Transverse colon (tissue), 4 donors: ENCODE results near the gene PRKG1. TPM values are rescaled to one million over a fixed set of nuclear protein-coding genes. Genes with fewer than 3 reads are reported as not detected.

ENCODE experiments used
- DNase-seq: peaks from one replicate; pipeline ENCODE4 v3.0.0-alpha.2; 2019
- H3K27ac ChIP-seq, 4 donors: fragments of 200-600 bp; sonication (generic); 2 replicates each; pipeline ENCODE4 v1.5.1; 2016 to 2018; ENCODE audit warnings: inconsistent platforms in 4 of 4
- H3K27me3 ChIP-seq: fragments of 200-600 bp; sonication (generic); 2 replicates; pipeline ENCODE4 v1.5.1; 2017; ENCODE audit warnings: inconsistent platforms
- H3K36me3 ChIP-seq, 4 donors: fragments of 200-600 bp; sonication (generic); 2 replicates each; pipeline ENCODE4 v1.5.1; 2017 to 2019; ENCODE audit warnings: inconsistent platforms in 4 of 4
- H3K4me1 ChIP-seq, 4 donors: fragments of 200-600 bp; sonication (generic); 2 replicates each; pipeline ENCODE4 v1.5.1; 2017 to 2020; ENCODE audit warnings: inconsistent platforms in 4 of 4
- H3K4me3 ChIP-seq, 4 donors: fragments of 200-600 bp; sonication (generic); 1 replicate in 1 of 4; 2 replicates in 3 of 4; pipeline versions ENCODE4 v1.5.1 to v1.6.1; 2017 to 2019; ENCODE audit warnings: inconsistent platforms in 4 of 4
- H3K9me3 ChIP-seq, 2 donors: fragments of 200-600 bp; sonication (generic); 2 replicates each; pipeline ENCODE4 v1.5.1; 2017 to 2019; ENCODE audit warnings: inconsistent platforms in 2 of 2
- EP300 ChIP-seq: sonication (generic); formaldehyde crosslinking; IDR thresholded peaks from one replicate; pipeline ENCODE4 v1.6.1; 2017; ENCODE audit warnings: antibody characterized with exemption, low read depth
- POLR2A ChIP-seq: fragments of 450-650 bp; IDR thresholded peaks from one replicate; pipeline ENCODE4 v1.6.1; 2016; ENCODE audit warnings: antibody characterized with exemption, mild to moderate bottlenecking, moderate library complexity
- POLR2AphosphoS5 ChIP-seq, 3 donors: sonication (generic); formaldehyde crosslinking; IDR thresholded peaks; one replicate each; pipeline ENCODE4 v1.6.1; 2016; ENCODE audit warnings: antibody characterized with exemption in 3 of 3
- WGBS, 2 donors: methylation state at CpG; one replicate each; pipeline ENCODE4 v1.1.5; 2018; ENCODE audit warnings: low coverage in 1 of 2; 5-methylcytosine and 5-hydroxymethylcytosine counted together
- in situ Hi-C, 4 donors: fragments of 200-750 bp; cut with MboI; loops; one replicate each; pipeline versions ENCODE4 v1.15.0 to v1.15.1; 2017; ENCODE audit warnings: low sequenced_read_pairs in 3 of 4, low pct_ligation_motif_present in 1 of 4, low pct_unique_long_range_greater_than_20kb in 1 of 4
- intact Hi-C: fragments of 100-400 bp; cut with DNase I; formaldehyde crosslinking; loops from one replicate; pipeline ENCODE4 v1.15.1; 2023; ENCODE audit warnings: low total_unique reads
- total RNA-seq, 4 donors: library from RNA; depleted of rRNA; stranded (reverse); fragments of >200 nt; gene quantifications; one replicate each; pipeline ENCODE4 v1.1.0, GENCODE V29; 2016
- TF ChIP-seq, protein P1 (sequence below), 5 experiments: fragments of 200-600 bp in 3 of 5; fragments of 450-650 bp in 2 of 5; sonication (generic) in 3 of 5; IDR thresholded peaks; 1 replicate in 2 of 5; 2 replicates in 3 of 5; pipeline ENCODE4 v1.5.1; 2016 to 2017; ENCODE audit warnings: antibody characterized with exemption in 5 of 5, inconsistent platforms in 3 of 5, mild to moderate bottlenecking in 2 of 5, moderate library complexity in 1 of 5

The PRKG1 gene
- total RNA-seq, 4 donors from 2014 or later: 17.6 to 30.6 (median 26.9) TPM

GRCh38 chr10:52110576-52110975 lies 1036.3 kb downstream of the PRKG1 start:
- Histone ChIP-seq H3K27me3 (no peaks in the 10 kb centered on the region), H3K27ac (no peak overlapping the region), H3K4me1 (no peaks in the 10 kb centered on the region), H3K4me3 (no peak overlapping the region), H3K36me3 (no peaks in the 10 kb centered on the region), H3K9me3 (no peaks in the 10 kb centered on the region)
- TF ChIP-seq, protein P1, sequence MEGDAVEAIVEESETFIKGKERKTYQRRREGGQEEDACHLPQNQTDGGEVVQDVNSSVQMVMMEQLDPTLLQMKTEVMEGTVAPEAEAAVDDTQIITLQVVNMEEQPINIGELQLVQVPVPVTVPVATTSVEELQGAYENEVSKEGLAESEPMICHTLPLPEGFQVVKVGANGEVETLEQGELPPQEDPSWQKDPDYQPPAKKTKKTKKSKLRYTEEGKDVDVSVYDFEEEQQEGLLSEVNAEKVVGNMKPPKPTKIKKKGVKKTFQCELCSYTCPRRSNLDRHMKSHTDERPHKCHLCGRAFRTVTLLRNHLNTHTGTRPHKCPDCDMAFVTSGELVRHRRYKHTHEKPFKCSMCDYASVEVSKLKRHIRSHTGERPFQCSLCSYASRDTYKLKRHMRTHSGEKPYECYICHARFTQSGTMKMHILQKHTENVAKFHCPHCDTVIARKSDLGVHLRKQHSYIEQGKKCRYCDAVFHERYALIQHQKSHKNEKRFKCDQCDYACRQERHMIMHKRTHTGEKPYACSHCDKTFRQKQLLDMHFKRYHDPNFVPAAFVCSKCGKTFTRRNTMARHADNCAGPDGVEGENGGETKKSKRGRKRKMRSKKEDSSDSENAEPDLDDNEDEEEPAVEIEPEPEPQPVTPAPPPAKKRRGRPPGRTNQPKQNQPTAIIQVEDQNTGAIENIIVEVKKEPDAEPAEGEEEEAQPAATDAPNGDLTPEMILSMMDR (IDR thresholded peaks at IDR 0.05): no peak
- TF ChIP-seq POLR2A (no peak), EP300 (no peak), POLR2AphosphoS5 (IDR thresholded peaks at IDR 0.05) (no peak)
- in situ Hi-C loops: no loop called here
- intact Hi-C loops: no loop called here
- 86 to 90% methylated on average over 4 to 5 of the region's 5 CpGs for WGBS, 2 donors
- no peak for DNase-seq

DNA sequence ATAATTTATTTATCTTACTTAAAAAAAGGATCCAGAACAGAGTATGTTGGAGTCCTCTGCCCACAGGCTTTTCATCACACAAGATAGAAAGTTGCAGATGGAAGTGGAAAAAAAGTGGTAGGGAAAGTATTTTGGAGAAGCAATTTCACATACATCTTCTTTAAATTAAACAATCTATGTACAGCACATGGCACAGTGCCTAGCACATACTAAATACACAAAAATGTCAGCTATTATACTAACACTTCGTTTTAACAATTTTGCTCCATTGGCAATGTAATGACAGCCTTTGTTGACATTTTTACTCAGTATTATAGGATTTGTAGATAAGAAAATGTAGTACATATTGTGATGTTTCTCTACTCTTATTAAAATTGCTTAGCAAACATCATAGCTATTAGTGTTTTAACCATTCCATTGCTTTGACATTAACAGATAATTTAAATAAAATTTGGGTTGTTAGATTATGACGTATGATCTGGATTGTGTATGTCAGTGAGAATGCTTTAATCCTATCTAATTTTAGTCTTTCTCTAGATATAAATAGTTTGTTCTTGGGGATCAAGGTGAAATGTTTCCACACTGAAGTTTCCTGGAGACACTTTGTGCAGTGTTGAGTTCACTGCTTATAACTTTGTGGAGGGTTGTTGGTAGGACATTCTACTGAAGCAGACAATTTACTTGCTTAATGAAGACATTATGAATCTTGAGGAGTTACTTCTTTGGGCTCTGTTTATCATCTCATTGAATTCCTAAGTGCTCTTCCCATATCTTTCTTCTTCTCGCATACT lies 1037.0 kb downstream of the PRKG1 start:
- intact Hi-C loops (no loop called here), in situ Hi-C loops (no loop called here)
- Histone ChIP-seq H3K27ac (no peak overlapping the region), H3K4me3 (no peak overlapping the region), H3K36me3 (no peaks in the 10 kb centered on the region), H3K27me3 (no peaks in the 10 kb centered on the region), H3K9me3 (no peaks in the 10 kb centered on the region), H3K4me1 (no peaks in the 10 kb centered on the region)
- TF ChIP-seq POLR2A (no peak), EP300 (no peak), POLR2AphosphoS5 (IDR thresholded peaks at IDR 0.05) (no peak)
- TF ChIP-seq, protein P1 (IDR thresholded peaks at IDR 0.05): no peak
- 53 to 68% methylated on average over 3 of the region's 3 CpGs for WGBS, 2 donors
- DNase-seq: no peak

DNA sequence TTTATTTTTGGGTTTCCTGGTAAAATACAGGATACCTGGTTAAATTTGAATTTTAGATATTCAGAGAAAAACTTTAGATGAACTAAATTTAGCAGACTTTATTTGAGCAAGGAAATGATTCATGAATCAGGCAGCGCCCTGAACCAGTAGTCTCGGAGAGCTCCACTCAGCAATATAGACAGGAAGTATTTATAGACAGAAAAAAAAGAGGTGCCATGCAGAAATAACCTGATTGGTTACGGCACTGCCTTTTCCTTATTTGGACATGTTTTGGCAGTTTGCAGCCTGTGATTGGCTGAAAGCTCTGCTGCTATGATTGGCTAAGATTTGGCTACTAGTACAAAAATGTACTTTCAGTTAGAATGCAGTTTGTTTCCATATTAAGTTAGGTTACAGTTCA lies 1041.5 kb downstream of the PRKG1 start:
- intact Hi-C loops: no loop called here

DNA sequence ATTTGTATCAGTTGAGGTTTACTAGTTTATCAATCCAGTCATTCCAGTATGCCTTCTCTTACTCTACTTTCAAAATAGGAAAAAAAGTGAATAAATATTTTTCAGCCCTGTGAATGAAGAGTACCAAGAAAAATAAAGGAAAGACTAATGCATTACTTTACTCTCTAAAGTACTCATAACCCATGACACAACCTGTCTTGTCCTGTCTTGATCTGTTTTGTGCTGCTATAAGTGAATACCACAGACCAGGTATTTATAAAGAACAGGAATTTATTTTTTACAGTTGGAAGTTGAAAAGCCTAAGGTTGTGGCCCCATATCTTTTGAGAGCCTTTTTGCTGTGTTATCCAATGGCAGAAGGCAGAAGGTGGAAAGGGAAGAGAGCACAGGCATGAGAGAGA lies 1045.2 kb downstream of the PRKG1 start:
- H3K27me3 ChIP-seq: no peaks in the 10 kb centered on the region
- no peaks in the 10 kb centered on the region for H3K9me3 ChIP-seq
- no peaks in the 10 kb centered on the region for H3K36me3 ChIP-seq
- no peaks in the 10 kb centered on the region for H3K4me1 ChIP-seq
- intact Hi-C loops (no loop called here), in situ Hi-C loops (no loop called here)
- no peak for DNase-seq
- no peak overlapping the region for H3K27ac ChIP-seq
- H3K4me3 ChIP-seq: no peak overlapping the region
- no peak for TF ChIP-seq EP300

More for the DNA sequence above, 1041.5 kb downstream of the PRKG1 start:
- no peaks in the 10 kb centered on the region for H3K36me3 ChIP-seq
- no peaks in the 10 kb centered on the region for H3K27me3 ChIP-seq
- 84 to 87% methylated on average over 3 of the region's 3 CpGs for WGBS, 2 donors
- no peaks in the 10 kb centered on the region for H3K4me1 ChIP-seq
- TF ChIP-seq EP300: no peak
- TF ChIP-seq, protein P1 (IDR thresholded peaks at IDR 0.05): no peak
- TF ChIP-seq POLR2AphosphoS5 (IDR thresholded peaks at IDR 0.05): no peak
- no peak for TF ChIP-seq POLR2A
- in situ Hi-C loops: no loop called here
- DNase-seq: no peak
- no peak overlapping the region for H3K4me3 ChIP-seq
- no peaks in the 10 kb centered on the region for H3K9me3 ChIP-seq
- H3K27ac ChIP-seq: no peak overlapping the region

DNA sequence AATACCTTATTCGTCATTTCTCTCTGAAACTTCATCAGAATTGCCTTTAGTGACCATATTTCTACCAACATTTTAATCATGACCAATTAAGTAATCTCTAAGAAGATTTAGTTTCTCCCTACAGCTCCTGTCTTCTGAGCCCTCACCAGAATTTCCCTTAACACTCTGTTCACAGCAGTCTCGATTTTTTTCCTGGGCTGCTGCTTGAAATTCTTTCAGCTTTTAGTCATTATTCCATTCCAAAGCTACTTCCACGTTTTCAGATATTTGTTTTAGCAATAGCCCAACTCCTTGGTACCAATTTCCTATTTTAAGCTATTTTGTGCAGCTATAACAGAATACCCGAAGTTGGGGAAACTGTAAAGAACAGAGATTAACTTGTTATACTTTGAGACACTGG lies 1047.4 kb downstream of the PRKG1 start:
- Histone ChIP-seq H3K4me1 (no peaks in the 10 kb centered on the region), H3K9me3 (no peaks in the 10 kb centered on the region), H3K36me3 (no peaks in the 10 kb centered on the region), H3K4me3 (no peak overlapping the region), H3K27me3 (no peaks in the 10 kb centered on the region), H3K27ac (no peak overlapping the region)
- in situ Hi-C loops: no loop called here
- TF ChIP-seq EP300 (no peak), POLR2AphosphoS5 (IDR thresholded peaks at IDR 0.05) (no peak), POLR2A (no peak)
- TF ChIP-seq, protein P1 (IDR thresholded peaks at IDR 0.05): no peak
- DNase-seq: no peak
- 66 to 82% methylated on average over 4 of the region's 4 CpGs for WGBS, 2 donors
- intact Hi-C loops: no loop called here
